HEK293 (cell line): ENCODE data around the gene DCUN1D2.

ENCODE experiments used
- GLIS1 ChIP-seq: fragments of 450-650 bp; formaldehyde crosslinking; IDR thresholded peaks from 2 replicates; pipeline ENCODE4 v1.5.1; 2016; ENCODE audit warnings: missing biosample characterization, missing genetic modification characterization
- GLIS2 ChIP-seq: fragments of 450-650 bp; formaldehyde crosslinking; IDR thresholded peaks from 2 replicates; pipeline ENCODE4 v1.5.1; 2016; ENCODE audit warnings: missing biosample characterization, missing genetic modification characterization
- INSM2 ChIP-seq: fragments of 450-650 bp; formaldehyde crosslinking; IDR thresholded peaks from 2 replicates; pipeline ENCODE4 v1.5.1; 2016; ENCODE audit warnings: missing biosample characterization, missing genetic modification characterization
- KLF8 ChIP-seq: fragments of 450-650 bp; formaldehyde crosslinking; IDR thresholded peaks from 2 replicates; pipeline ENCODE4 v1.5.1; 2016; ENCODE audit warnings: missing biosample characterization, missing genetic modification characterization
- PRDM1 ChIP-seq: fragments of 450-650 bp; formaldehyde crosslinking; IDR thresholded peaks from 2 replicates; pipeline ENCODE4; 2016; ENCODE audit warnings: missing biosample characterization, missing genetic modification characterization
- PRDM6 ChIP-seq: fragments of 450-650 bp; formaldehyde crosslinking; IDR thresholded peaks from 2 replicates; pipeline ENCODE4 v1.5.1; 2017; ENCODE audit warnings: missing biosample characterization, missing genetic modification characterization
- SALL2 ChIP-seq: fragments of 450-650 bp; formaldehyde crosslinking; IDR thresholded peaks from 2 replicates; pipeline ENCODE4 v1.5.0; 2017; ENCODE audit warnings: missing biosample characterization, mild to moderate bottlenecking, missing genetic modification characterization, borderline replicate concordance
- TRIM28 ChIP-seq: IDR thresholded peaks from 2 replicates; pipeline ENCODE4 v1.6.1; 2011; ENCODE audit warnings: low read length, control low read depth, borderline replicate concordance
- WT1 ChIP-seq: fragments of 450-650 bp; formaldehyde crosslinking; IDR thresholded peaks from 2 replicates; pipeline ENCODE4 v1.5.1; 2016; ENCODE audit warnings: missing biosample characterization, missing genetic modification characterization
- ZBTB17 ChIP-seq: fragments of 450-650 bp; formaldehyde crosslinking; IDR thresholded peaks from 2 replicates; pipeline ENCODE4 v1.5.1; 2016; ENCODE audit warnings: missing biosample characterization, missing genetic modification characterization
- ZBTB20 ChIP-seq: fragments of 450-650 bp; formaldehyde crosslinking; IDR thresholded peaks from 2 replicates; pipeline ENCODE4 v1.5.1; 2016; ENCODE audit warnings: missing biosample characterization, missing genetic modification characterization
- ZBTB26 ChIP-seq: fragments of 450-650 bp; formaldehyde crosslinking; optimal IDR thresholded peaks from 2 replicates; pipeline ENCODE3; 2016; ENCODE audit warnings: missing biosample characterization, mild to moderate bottlenecking, missing genetic modification characterization
- ZBTB44 ChIP-seq: fragments of 450-650 bp; IDR thresholded peaks from 2 replicates; pipeline ENCODE4 v1.5.1; 2018; ENCODE audit warnings: missing biosample characterization, mild to moderate bottlenecking, missing genetic modification characterization
- ZFHX2 ChIP-seq: fragments of 450-650 bp; formaldehyde crosslinking; conservative IDR thresholded peaks from 2 replicates; pipeline ENCODE4 v1.5.1; 2016; ENCODE audit warnings: missing biosample characterization, missing genetic modification characterization
- ZNF114 ChIP-seq: fragments of 450-650 bp; formaldehyde crosslinking; IDR thresholded peaks from 2 replicates; pipeline ENCODE4 v1.5.0; 2017; ENCODE audit warnings: missing biosample characterization, missing genetic modification characterization
- ZNF133 ChIP-seq: fragments of 450-650 bp; formaldehyde crosslinking; IDR thresholded peaks from 2 replicates; pipeline ENCODE4 v1.5.1; 2016; ENCODE audit warnings: missing biosample characterization, missing genetic modification characterization
- ZNF138 ChIP-seq: fragments of 450-650 bp; formaldehyde crosslinking; IDR thresholded peaks from 2 replicates; pipeline ENCODE4 v1.5.1; 2016; ENCODE audit warnings: missing biosample characterization, missing genetic modification characterization, borderline replicate concordance
- ZNF157 ChIP-seq: fragments of 450-650 bp; formaldehyde crosslinking; IDR thresholded peaks from 2 replicates; pipeline ENCODE4 v1.5.1; 2016; ENCODE audit warnings: missing biosample characterization, missing genetic modification characterization
- ZNF169 ChIP-seq: fragments of 450-650 bp; formaldehyde crosslinking; IDR thresholded peaks from 2 replicates; pipeline ENCODE4 v1.5.1; 2016; ENCODE audit warnings: missing biosample characterization, missing genetic modification characterization
- ZNF202 ChIP-seq: fragments of 450-650 bp; formaldehyde crosslinking; IDR thresholded peaks from 2 replicates; pipeline ENCODE4 v1.5.1; 2016; ENCODE audit warnings: missing biosample characterization, missing genetic modification characterization, borderline replicate concordance
- ZNF223 ChIP-seq: fragments of 450-650 bp; formaldehyde crosslinking; IDR thresholded peaks from 2 replicates; pipeline ENCODE4 v1.5.1; 2016; ENCODE audit warnings: missing biosample characterization, missing genetic modification characterization
- ZNF24 ChIP-seq: fragments of 450-650 bp; formaldehyde crosslinking; IDR thresholded peaks from 2 replicates; pipeline ENCODE4 v1.5.1; 2016; ENCODE audit warnings: missing biosample characterization, missing genetic modification characterization
- ZNF423 ChIP-seq: fragments of 450-650 bp; formaldehyde crosslinking; IDR thresholded peaks from 2 replicates; pipeline ENCODE4 v1.5.1; 2016; ENCODE audit warnings: missing biosample characterization, missing genetic modification characterization
- ZNF449 ChIP-seq: fragments of 450-650 bp; formaldehyde crosslinking; IDR thresholded peaks from 2 replicates; pipeline ENCODE4 v1.5.1; 2017; ENCODE audit warnings: missing biosample characterization, mild to moderate bottlenecking, missing genetic modification characterization, moderate library complexity
- ZNF561 ChIP-seq: fragments of 450-650 bp; IDR thresholded peaks from 2 replicates; pipeline ENCODE4 v1.5.1; 2018; ENCODE audit warnings: missing biosample characterization, missing genetic modification characterization, borderline replicate concordance
- ZNF580 ChIP-seq: fragments of 450-650 bp; formaldehyde crosslinking; IDR thresholded peaks from 2 replicates; pipeline ENCODE4 v1.5.1; 2016; ENCODE audit warnings: missing biosample characterization, missing genetic modification characterization
- TF ChIP-seq, protein P1 (sequence below): fragments of 450-650 bp; formaldehyde crosslinking; IDR thresholded peaks from 2 replicates; pipeline ENCODE4 v1.5.1; 2016; ENCODE audit warnings: missing biosample characterization, missing genetic modification characterization
- TF ChIP-seq, protein P2 (sequence below): fragments of 450-650 bp; formaldehyde crosslinking; IDR thresholded peaks from 2 replicates; pipeline ENCODE4 v1.5.1; 2016; ENCODE audit warnings: missing biosample characterization, missing genetic modification characterization

DCUN1D2 gene

GRCh38 chr13:113493315-113493951 lies 2.9 kb upstream of the DCUN1D2 start (continued):
- TF ChIP-seq, protein P1, sequence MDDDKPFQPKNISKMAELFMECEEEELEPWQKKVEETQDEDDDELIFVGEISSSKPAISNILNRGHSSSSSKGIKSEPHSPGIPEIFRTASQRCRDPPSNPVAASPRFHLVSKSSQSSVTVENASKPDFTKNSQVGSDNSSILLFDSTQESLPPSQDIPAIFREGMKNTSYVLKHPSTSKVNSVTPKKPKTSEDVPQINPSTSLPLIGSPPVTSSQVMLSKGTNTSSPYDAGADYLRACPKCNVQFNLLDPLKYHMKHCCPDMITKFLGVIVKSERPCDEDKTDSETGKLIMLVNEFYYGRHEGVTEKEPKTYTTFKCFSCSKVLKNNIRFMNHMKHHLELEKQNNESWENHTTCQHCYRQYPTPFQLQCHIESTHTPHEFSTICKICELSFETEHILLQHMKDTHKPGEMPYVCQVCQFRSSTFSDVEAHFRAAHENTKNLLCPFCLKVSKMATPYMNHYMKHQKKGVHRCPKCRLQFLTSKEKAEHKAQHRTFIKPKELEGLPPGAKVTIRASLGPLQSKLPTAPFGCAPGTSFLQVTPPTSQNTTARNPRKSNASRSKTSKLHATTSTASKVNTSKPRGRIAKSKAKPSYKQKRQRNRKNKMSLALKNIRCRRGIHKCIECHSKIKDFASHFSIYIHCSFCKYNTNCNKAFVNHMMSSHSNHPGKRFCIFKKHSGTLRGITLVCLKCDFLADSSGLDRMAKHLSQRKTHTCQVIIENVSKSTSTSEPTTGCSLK (tag by site-specific recombination) = no peak
- TF ChIP-seq TRIM28 = peak; percentile 93
- TF ChIP-seq ZNF24 (tag by site-specific recombination) = peak; percentile 95
- TF ChIP-seq ZNF138 = no peak
- 0 out of 2 replicates have a peak, but pooled peaks have one; percentile 51 for TF ChIP-seq ZNF580 (tag by site-specific recombination)
- TF ChIP-seq ZNF157 (tag by site-specific recombination) = no peak
- no peak for TF ChIP-seq GLIS2
- TF ChIP-seq WT1 (tag by site-specific recombination) = peak; percentile 94
- TF ChIP-seq ZBTB26 (tag by site-specific recombination) = no peak
- TF ChIP-seq ZNF114 (tag by site-specific recombination) = no peak
- TF ChIP-seq ZNF202 (tag by site-specific recombination) = no peak
- no peak for TF ChIP-seq ZBTB20 (tag by site-specific recombination)
- peak; percentile 93 for TF ChIP-seq PRDM1
- TF ChIP-seq ZNF423 (tag by site-specific recombination) = no peak
- TF ChIP-seq PRDM6 = peak; percentile 100
- peak; percentile 99 for TF ChIP-seq INSM2 (tag by site-specific recombination)
- no peak for TF ChIP-seq ZNF169 (tag by site-specific recombination)
- peak; percentile 39 for TF ChIP-seq ZNF561
- peak; percentile 89 for TF ChIP-seq GLIS1 (tag by site-specific recombination)
- no peak for TF ChIP-seq SALL2 (tag by site-specific recombination)
- no peak for TF ChIP-seq ZNF223 (tag by site-specific recombination)
- peak; percentile 89 for TF ChIP-seq KLF8 (tag by site-specific recombination)
- peak; percentile 77 for TF ChIP-seq ZBTB44
- TF ChIP-seq ZNF449 (tag by site-specific recombination) = peak; percentile 65; the same call in 1 of the 2 replicates
- TF ChIP-seq ZNF133 = no peak
- no peak for TF ChIP-seq ZFHX2 (tag by site-specific recombination)
- TF ChIP-seq ZBTB17 (tag by site-specific recombination) = peak; percentile 93
- TF ChIP-seq, protein P2, sequence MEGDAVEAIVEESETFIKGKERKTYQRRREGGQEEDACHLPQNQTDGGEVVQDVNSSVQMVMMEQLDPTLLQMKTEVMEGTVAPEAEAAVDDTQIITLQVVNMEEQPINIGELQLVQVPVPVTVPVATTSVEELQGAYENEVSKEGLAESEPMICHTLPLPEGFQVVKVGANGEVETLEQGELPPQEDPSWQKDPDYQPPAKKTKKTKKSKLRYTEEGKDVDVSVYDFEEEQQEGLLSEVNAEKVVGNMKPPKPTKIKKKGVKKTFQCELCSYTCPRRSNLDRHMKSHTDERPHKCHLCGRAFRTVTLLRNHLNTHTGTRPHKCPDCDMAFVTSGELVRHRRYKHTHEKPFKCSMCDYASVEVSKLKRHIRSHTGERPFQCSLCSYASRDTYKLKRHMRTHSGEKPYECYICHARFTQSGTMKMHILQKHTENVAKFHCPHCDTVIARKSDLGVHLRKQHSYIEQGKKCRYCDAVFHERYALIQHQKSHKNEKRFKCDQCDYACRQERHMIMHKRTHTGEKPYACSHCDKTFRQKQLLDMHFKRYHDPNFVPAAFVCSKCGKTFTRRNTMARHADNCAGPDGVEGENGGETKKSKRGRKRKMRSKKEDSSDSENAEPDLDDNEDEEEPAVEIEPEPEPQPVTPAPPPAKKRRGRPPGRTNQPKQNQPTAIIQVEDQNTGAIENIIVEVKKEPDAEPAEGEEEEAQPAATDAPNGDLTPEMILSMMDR (tag by site-specific recombination) = no peak
